Osteocyte (in vitro differentiated cells): Measurements from ENCODE around the gene FAM171A1. TPM values are rescaled to one million over a fixed set of nuclear protein-coding genes. Genes with fewer than 3 reads are reported as not detected.

Experiments used
- DNase-seq: peaks from one replicate; pipeline ENCODE4 v3.0.0; 2021; ENCODE audit warnings: mixed read lengths; ENCODE audit not compliant: unreplicated experiment; ENCODE audit errors: extremely low spot score
- H3K27ac Mint-ChIP-seq: one replicate; pipeline ENCODE4 v1.8.0; 2021; ENCODE audit warnings: mild to moderate bottlenecking, mixed read lengths; ENCODE audit not compliant: unreplicated experiment
- H3K27me3 Mint-ChIP-seq: one replicate; pipeline ENCODE4 v1.8.0; 2021; ENCODE audit warnings: mixed read lengths; ENCODE audit not compliant: unreplicated experiment
- H3K36me3 Mint-ChIP-seq: one replicate; pipeline ENCODE4 v1.8.0; 2021; ENCODE audit warnings: mixed read lengths; ENCODE audit not compliant: unreplicated experiment
- H3K4me1 Mint-ChIP-seq: one replicate; pipeline ENCODE4 v1.8.0; 2021; ENCODE audit warnings: mixed read lengths; ENCODE audit not compliant: unreplicated experiment
- H3K4me3 Mint-ChIP-seq: one replicate; pipeline ENCODE4 v1.8.0; 2021; ENCODE audit warnings: mild to moderate bottlenecking, moderate library complexity, mixed read lengths; ENCODE audit not compliant: unreplicated experiment
- H3K9me3 Mint-ChIP-seq: one replicate; pipeline ENCODE4 v1.8.0; 2021; ENCODE audit warnings: mixed read lengths; ENCODE audit not compliant: unreplicated experiment
- total RNA-seq: library from RNA; stranded (reverse); gene quantifications from 2 replicates; pipeline ENCODE4 v1.2.1, GENCODE V29; 2021
- TF ChIP-seq, protein P1 (sequence below): fragments of 200-600 bp; sonication (generic); IDR thresholded peaks from 2 replicates; pipeline ENCODE4 v1.5.0; 2021; ENCODE audit warnings: antibody characterized with exemption, mild to moderate bottlenecking, moderate library complexity

Gene FAM171A1
- total RNA-seq, 1 donor from 2014 or later = 30.4 TPM

DNA sequence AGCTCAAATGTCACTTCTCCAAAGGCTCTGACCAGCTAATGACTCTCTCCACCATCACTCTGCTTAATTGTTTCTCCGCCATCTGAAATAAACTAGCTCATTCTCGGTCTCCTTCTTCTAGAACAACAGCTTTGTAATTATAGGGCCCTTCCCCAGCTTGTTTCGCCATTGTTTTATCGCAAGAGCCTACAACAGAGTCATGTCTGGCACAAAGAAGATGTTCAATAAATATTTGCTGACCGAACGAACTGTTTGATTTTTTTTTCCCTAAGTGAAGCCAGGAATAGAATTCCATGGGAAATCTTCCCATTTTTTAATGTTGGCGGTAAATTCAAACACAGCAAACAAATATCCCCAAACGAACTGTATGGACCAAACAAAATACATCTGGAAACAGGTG, 138.8 kb downstream of the FAM171A1 start:
- no peak overlapping the region for H3K4me3 Mint-ChIP-seq
- no peak overlapping the region for H3K27ac Mint-ChIP-seq
- TF ChIP-seq, protein P1, sequence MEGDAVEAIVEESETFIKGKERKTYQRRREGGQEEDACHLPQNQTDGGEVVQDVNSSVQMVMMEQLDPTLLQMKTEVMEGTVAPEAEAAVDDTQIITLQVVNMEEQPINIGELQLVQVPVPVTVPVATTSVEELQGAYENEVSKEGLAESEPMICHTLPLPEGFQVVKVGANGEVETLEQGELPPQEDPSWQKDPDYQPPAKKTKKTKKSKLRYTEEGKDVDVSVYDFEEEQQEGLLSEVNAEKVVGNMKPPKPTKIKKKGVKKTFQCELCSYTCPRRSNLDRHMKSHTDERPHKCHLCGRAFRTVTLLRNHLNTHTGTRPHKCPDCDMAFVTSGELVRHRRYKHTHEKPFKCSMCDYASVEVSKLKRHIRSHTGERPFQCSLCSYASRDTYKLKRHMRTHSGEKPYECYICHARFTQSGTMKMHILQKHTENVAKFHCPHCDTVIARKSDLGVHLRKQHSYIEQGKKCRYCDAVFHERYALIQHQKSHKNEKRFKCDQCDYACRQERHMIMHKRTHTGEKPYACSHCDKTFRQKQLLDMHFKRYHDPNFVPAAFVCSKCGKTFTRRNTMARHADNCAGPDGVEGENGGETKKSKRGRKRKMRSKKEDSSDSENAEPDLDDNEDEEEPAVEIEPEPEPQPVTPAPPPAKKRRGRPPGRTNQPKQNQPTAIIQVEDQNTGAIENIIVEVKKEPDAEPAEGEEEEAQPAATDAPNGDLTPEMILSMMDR = no peak
- no peaks in the 10 kb centered on the region for H3K36me3 Mint-ChIP-seq
- peaks cover 4% of the 10 kb centered on the region for H3K9me3 Mint-ChIP-seq
- no peaks in the 10 kb centered on the region for H3K27me3 Mint-ChIP-seq
- no peak for DNase-seq
- peaks cover 3% of the 10 kb centered on the region for H3K4me1 Mint-ChIP-seq

DNA sequence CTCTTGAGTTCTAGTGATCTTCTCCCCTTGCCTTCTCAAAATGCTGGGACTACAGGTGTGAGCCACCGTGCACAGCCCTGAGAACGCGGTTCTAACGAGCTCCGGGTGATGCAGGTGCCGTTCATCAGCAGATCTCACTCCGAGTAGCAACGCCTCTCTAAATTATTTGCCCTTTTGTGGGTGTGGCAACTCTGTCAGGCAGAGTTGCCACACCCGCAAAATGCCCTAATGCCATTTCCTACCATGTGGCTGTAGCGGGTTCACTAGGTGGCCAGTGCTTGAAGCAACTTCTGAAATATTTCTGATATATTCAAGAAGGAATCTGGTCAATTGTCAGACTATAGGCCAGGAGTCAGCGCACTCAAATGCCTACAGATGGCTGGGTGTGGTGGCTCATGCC, 139.7 kb downstream of the FAM171A1 start:
- H3K4me3 Mint-ChIP-seq = no peak overlapping the region
- peaks cover 4% of the 10 kb centered on the region for H3K9me3 Mint-ChIP-seq
- no peaks in the 10 kb centered on the region for H3K27me3 Mint-ChIP-seq
- no peak for DNase-seq
- H3K27ac Mint-ChIP-seq = no peak overlapping the region
- TF ChIP-seq, protein P1 = no peak
- peaks cover 3% of the 10 kb centered on the region for H3K4me1 Mint-ChIP-seq
- no peaks in the 10 kb centered on the region for H3K36me3 Mint-ChIP-seq

DNA sequence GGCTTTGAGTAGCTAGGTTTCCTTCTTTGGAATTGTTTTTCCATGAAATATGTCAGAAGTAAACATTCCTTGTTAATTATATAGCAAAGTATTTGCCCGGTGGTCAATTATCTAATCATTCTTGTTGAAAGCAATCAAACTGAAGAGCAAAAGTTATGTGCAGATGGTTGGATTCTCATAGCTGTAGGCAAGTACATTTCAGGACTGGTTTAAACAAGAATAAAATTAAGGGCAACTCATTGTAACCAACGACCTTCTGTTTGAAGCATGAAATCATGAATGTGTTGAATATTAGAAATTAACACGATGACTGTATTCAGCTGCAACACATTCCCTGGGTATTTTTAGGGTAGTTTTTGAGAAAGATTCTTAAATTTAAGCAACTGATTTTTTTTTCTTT, 140.8 kb downstream of the FAM171A1 start:
- Mint-ChIP-seq H3K4me3 (no peak overlapping the region), H3K27me3 (no peaks in the 10 kb centered on the region), H3K9me3 (peaks cover 4% of the 10 kb centered on the region), H3K4me1 (peaks cover 3% of the 10 kb centered on the region), H3K36me3 (peaks cover 1% of the 10 kb centered on the region), H3K27ac (no peak overlapping the region)
- TF ChIP-seq, protein P1 = no peak
- no peak for DNase-seq

DNA sequence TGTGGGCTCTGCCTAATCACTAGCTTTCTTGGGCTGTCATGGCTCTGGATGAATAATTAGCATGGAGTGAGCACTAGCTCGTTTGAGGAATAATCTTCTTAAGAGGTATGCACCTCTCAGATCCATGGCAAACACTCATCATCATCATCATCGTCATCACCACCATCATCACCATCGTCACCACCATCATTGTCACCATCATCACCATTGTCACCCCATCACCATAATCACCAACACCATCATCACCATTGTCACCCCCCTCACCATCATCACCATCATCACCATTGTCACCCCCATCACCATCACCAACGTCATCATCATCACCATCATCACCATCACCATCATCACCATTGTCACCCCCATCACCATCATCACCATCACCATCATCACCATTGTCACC, 141.8 kb downstream of the FAM171A1 start:
- no peak for DNase-seq
- Mint-ChIP-seq H3K9me3 (peaks cover 14% of the 10 kb centered on the region), H3K36me3 (peaks cover 8% of the 10 kb centered on the region), H3K4me1 (peaks cover 3% of the 10 kb centered on the region), H3K27ac (no peak overlapping the region), H3K4me3 (no peak overlapping the region), H3K27me3 (no peaks in the 10 kb centered on the region)
- TF ChIP-seq, protein P1 = no peak

DNA sequence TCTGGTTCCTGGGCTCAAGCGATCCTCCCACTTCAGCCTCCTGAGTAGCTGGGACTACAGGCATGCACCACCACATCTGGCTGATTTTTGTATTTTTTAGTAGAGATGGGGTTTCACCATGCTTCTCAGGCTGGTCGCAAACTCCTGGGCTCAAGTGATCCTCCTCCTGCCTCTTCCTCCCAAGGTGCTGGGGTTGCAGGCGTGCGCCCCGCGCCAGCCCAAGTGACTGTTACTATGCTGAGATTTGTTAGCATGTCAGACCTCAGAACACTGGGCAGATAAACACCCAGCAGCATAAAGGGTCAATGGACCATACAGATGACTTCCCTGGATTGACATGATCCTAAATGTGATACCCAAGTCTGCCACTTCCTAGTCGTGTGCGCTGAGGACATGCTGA, 142.7 kb downstream of the FAM171A1 start:
- Mint-ChIP-seq H3K27me3 (no peaks in the 10 kb centered on the region), H3K36me3 (peaks cover 8% of the 10 kb centered on the region), H3K4me1 (peaks cover 3% of the 10 kb centered on the region), H3K4me3 (no peak overlapping the region), H3K27ac (no peak overlapping the region), H3K9me3 (peaks cover 14% of the 10 kb centered on the region)
- no peak for DNase-seq
- TF ChIP-seq, protein P1 = no peak
